IPS-20b (cell line): ENCODE data around the gene TMEM8B.

Source experiments
- H3K27ac ChIP-seq: one replicate; pipeline ENCODE4 v1.5.1; 2013; ENCODE audit warnings: low read length
- H3K27me3 ChIP-seq: 2 replicates; pipeline ENCODE4 v1.6.1; 2013; ENCODE audit warnings: mild to moderate bottlenecking, low read length, inconsistent platforms; ENCODE audit not compliant: insufficient read depth
- H3K36me3 ChIP-seq: 2 replicates; pipeline ENCODE4 v1.6.1; 2013; ENCODE audit warnings: low read depth, mild to moderate bottlenecking, inconsistent platforms, low read length, moderate library complexity; ENCODE audit not compliant: insufficient read depth
- H3K4me1 ChIP-seq: 2 replicates; pipeline ENCODE4 v1.6.1; 2013; ENCODE audit warnings: mild to moderate bottlenecking, control low read depth, inconsistent platforms, low read length, moderate library complexity; ENCODE audit not compliant: insufficient read depth
- H3K4me3 ChIP-seq: 2 replicates; pipeline ENCODE4 v1.5.1; 2013; ENCODE audit warnings: mild to moderate bottlenecking, low read length, inconsistent platforms
- H3K9ac ChIP-seq: 2 replicates; pipeline ENCODE4 v1.6.1; 2013; ENCODE audit warnings: low read depth, mild to moderate bottlenecking, inconsistent platforms, low read length, moderate library complexity
- H3K9me3 ChIP-seq: 2 replicates; pipeline ENCODE4 v1.6.1; 2013; ENCODE audit warnings: mild to moderate bottlenecking, low read depth, low read length, inconsistent platforms; ENCODE audit not compliant: insufficient read depth

TMEM8B gene

GRCh38 chr9:35829084-35829763 is at the start of gene TMEM8B:
Gene TMEM8B, plus strand, starts transcription at chr9:35829228. Its CDS starts 220 bp downstream, at chr9:35829448.
- H3K4me3 ChIP-seq: peak within 1 kb of the TSS; percentile 75
- H3K9ac ChIP-seq: peak within 1 kb of the TSS; percentile 61; the same call in 1 of the 2 replicates
- H3K36me3 ChIP-seq: no peaks in the 10 kb centered on the region
- peaks cover 7% of the 10 kb centered on the region; the same call in 1 of the 2 replicates for H3K4me1 ChIP-seq
- no peaks in the 10 kb centered on the region for H3K27me3 ChIP-seq
- H3K9me3 ChIP-seq: no peaks in the 10 kb centered on the region
- no peak within 1 kb of the TSS for H3K27ac ChIP-seq

- Histone ChIP-seq H3K36me3 (peaks cover 8% of the 10 kb centered on the region; the same call in 1 of the 2 replicates), H3K27me3 (no peaks in the 10 kb centered on the region), H3K4me1 (no peaks in the 10 kb centered on the region; the same call in 1 of the 2 replicates), H3K9me3 (no peaks in the 10 kb centered on the region), H3K9ac (no peak overlapping the region), H3K27ac (no peak overlapping the region), H3K4me3 (no peak overlapping the region)
Observed at GRCh38 chr9:35781066-35781465, 48.0 kb upstream of the TMEM8B start.

- H3K9ac ChIP-seq: no peak overlapping the region
- no peaks in the 10 kb centered on the region for H3K4me1 ChIP-seq
- H3K27ac ChIP-seq: no peak overlapping the region
- no peaks in the 10 kb centered on the region for H3K27me3 ChIP-seq
- no peaks in the 10 kb centered on the region for H3K9me3 ChIP-seq
- no peak overlapping the region for H3K4me3 ChIP-seq
- peaks cover 10% of the 10 kb centered on the region; the same call in 1 of the 2 replicates for H3K36me3 ChIP-seq
Observed at GRCh38 chr9:35783418-35783817, 45.6 kb upstream of the TMEM8B start.

- Histone ChIP-seq H3K27ac (no peak overlapping the region), H3K4me3 (no peak overlapping the region), H3K36me3 (peaks cover 3% of the 10 kb centered on the region; the same call in 1 of the 2 replicates), H3K9me3 (no peaks in the 10 kb centered on the region), H3K4me1 (peaks cover 12% of the 10 kb centered on the region; the same call in 1 of the 2 replicates), H3K9ac (no peak overlapping the region), H3K27me3 (peaks cover 8% of the 10 kb centered on the region; the same call in 1 of the 2 replicates)
Observed at GRCh38 chr9:35789541-35789940, 39.5 kb upstream of the TMEM8B start.

- Histone ChIP-seq H3K27ac (no peak overlapping the region), H3K9ac (no peak overlapping the region), H3K27me3 (peaks cover 8% of the 10 kb centered on the region; the same call in 1 of the 2 replicates), H3K36me3 (peaks cover 3% of the 10 kb centered on the region; the same call in 1 of the 2 replicates), H3K9me3 (no peaks in the 10 kb centered on the region), H3K4me1 (peaks cover 12% of the 10 kb centered on the region; the same call in 1 of the 2 replicates), H3K4me3 (no peak overlapping the region)
Observed at GRCh38 chr9:35790025-35790384, 39.0 kb upstream of the TMEM8B start.

- Histone ChIP-seq H3K4me1 (peaks cover 12% of the 10 kb centered on the region; the same call in 1 of the 2 replicates), H3K27me3 (peaks cover 8% of the 10 kb centered on the region; the same call in 1 of the 2 replicates), H3K4me3 (peak overlapping the region; percentile 66), H3K36me3 (peaks cover 3% of the 10 kb centered on the region; the same call in 1 of the 2 replicates), H3K27ac (no peak overlapping the region), H3K9me3 (no peaks in the 10 kb centered on the region), H3K9ac (peak overlapping the region; percentile 52; the same call in 1 of the 2 replicates)
Observed at GRCh38 chr9:35790385-35791296, 38.4 kb upstream of the TMEM8B start.

- Histone ChIP-seq H3K27ac (no peak within 1 kb of the TSS), H3K4me3 (peak within 1 kb of the TSS; percentile 66)
Observed at GRCh38 chr9:35791297-35791921, 37.6 kb upstream of the TMEM8B start, which contains the start of gene NPR2. Gene NPR2, plus strand, starts transcription at chr9:35791591. Its CDS starts 818 bp downstream, at chr9:35792409.

GRCh38 chr9:35792024-35792813 is 36.8 kb upstream of the TMEM8B start:
- no peaks in the 10 kb centered on the region for H3K36me3 ChIP-seq
- H3K4me3 ChIP-seq: peak overlapping the region; percentile 63; the same call in 1 of the 2 replicates
- H3K27ac ChIP-seq: no peak overlapping the region
- H3K4me1 ChIP-seq: peaks cover 12% of the 10 kb centered on the region; the same call in 1 of the 2 replicates
- H3K9me3 ChIP-seq: no peaks in the 10 kb centered on the region
- no peak overlapping the region for H3K9ac ChIP-seq
- peaks cover 8% of the 10 kb centered on the region; the same call in 1 of the 2 replicates for H3K27me3 ChIP-seq

More at GRCh38 chr9:35791297-35791921, 37.6 kb upstream of the TMEM8B start, which contains the start of gene NPR2:
- peak within 1 kb of the TSS; percentile 64; the same call in 1 of the 2 replicates for H3K9ac ChIP-seq
- peaks cover 8% of the 10 kb centered on the region; the same call in 1 of the 2 replicates for H3K27me3 ChIP-seq
- no peaks in the 10 kb centered on the region for H3K9me3 ChIP-seq
- H3K36me3 ChIP-seq: no peaks in the 10 kb centered on the region
- peaks cover 12% of the 10 kb centered on the region; the same call in 1 of the 2 replicates for H3K4me1 ChIP-seq

- no peak overlapping the region for H3K4me3 ChIP-seq
- peaks cover 12% of the 10 kb centered on the region; the same call in 1 of the 2 replicates for H3K4me1 ChIP-seq
- H3K36me3 ChIP-seq: no peaks in the 10 kb centered on the region
- no peak overlapping the region for H3K9ac ChIP-seq
- H3K9me3 ChIP-seq: no peaks in the 10 kb centered on the region
- H3K27me3 ChIP-seq: peaks cover 8% of the 10 kb centered on the region; the same call in 1 of the 2 replicates
- H3K27ac ChIP-seq: no peak overlapping the region
Observed at GRCh38 chr9:35792826-35793225, 36.2 kb upstream of the TMEM8B start.

GRCh38 chr9:35793461-35793860 is 35.6 kb upstream of the TMEM8B start:
- no peak overlapping the region for H3K9ac ChIP-seq
- H3K4me3 ChIP-seq: no peak overlapping the region
- H3K27ac ChIP-seq: no peak overlapping the region
- no peaks in the 10 kb centered on the region for H3K9me3 ChIP-seq
- H3K36me3 ChIP-seq: no peaks in the 10 kb centered on the region
- peaks cover 12% of the 10 kb centered on the region; the same call in 1 of the 2 replicates for H3K4me1 ChIP-seq
- H3K27me3 ChIP-seq: peaks cover 8% of the 10 kb centered on the region; the same call in 1 of the 2 replicates
